H1 (cell line): Measurements from ENCODE around the gene PRRT2. TPM values are rescaled to one million over a fixed set of nuclear protein-coding genes. Genes with fewer than 3 reads are reported as not detected.

ENCODE experiments used
- CTCF ChIA-PET: fragments of 300-600 bp; sonication (Branson Sonifier 250); formaldehyde crosslinking; loops from one replicate; lab custom pipeline; 2021; ENCODE audit not compliant: partially characterized antibody; lab: Charles Lee
- POLR2A ChIA-PET: fragments of 300-600 bp; sonication (Branson Sonifier 250); formaldehyde crosslinking; loops from one replicate; lab custom pipeline; 2021; ENCODE audit warnings: inconsistent platforms; ENCODE audit not compliant: partially characterized antibody; lab: Charles Lee
- DNase-seq, 2 experiments: peaks; one replicate each; pipeline versions ENCODE4 v3.0.0 to v3.0.0-alpha.2; 2010 to 2022; ENCODE audit warnings: low spot score in 2 of 2, low read depth in 1 of 2, mixed read lengths in 1 of 2
- FAIRE-seq: peaks from 2 replicates; lab custom pipeline; 2011; peaks lifted over from hg19 to GRCh38; lab: Jason Lieb, UNC
- H2AFZ ChIP-seq: 2 replicates; pipeline ENCODE4 v1.8.1; 2012; ENCODE audit warnings: low read length, inconsistent platforms
- H2AK5ac ChIP-seq: 2 replicates; pipeline ENCODE4 v1.6.1; 2013; ENCODE audit warnings: low read depth, low read length
- H2BK120ac ChIP-seq: replicated peaks from 2 replicates; pipeline ENCODE3; 2013; ENCODE audit warnings: low read depth, low read length, inconsistent platforms
- H2BK12ac ChIP-seq: 2 replicates; pipeline ENCODE4 v1.6.1; 2013; ENCODE audit warnings: low read depth, low read length
- H2BK15ac ChIP-seq: 2 replicates; pipeline ENCODE4 v1.6.1; 2013; ENCODE audit warnings: low read length
- H2BK20ac ChIP-seq: 2 replicates; pipeline ENCODE4 v1.6.1; 2013; ENCODE audit warnings: low read length
- H2BK5ac ChIP-seq: 2 replicates; pipeline ENCODE4 v1.6.1; 2013; ENCODE audit warnings: low read depth, low read length
- H3K14ac ChIP-seq: 2 replicates; pipeline ENCODE4 v1.6.1; 2013; ENCODE audit warnings: inconsistent platforms; ENCODE audit not compliant: insufficient read length
- H3K18ac ChIP-seq: 2 replicates; pipeline ENCODE4 v1.6.1; 2013; ENCODE audit warnings: low read length; ENCODE audit errors: extremely low read depth
- H3K23ac ChIP-seq: 2 replicates; pipeline ENCODE4 v1.6.1; 2013; ENCODE audit warnings: inconsistent platforms; ENCODE audit not compliant: insufficient read length
- H3K23me2 ChIP-seq: 2 replicates; pipeline ENCODE4 v1.6.1; 2013; ENCODE audit warnings: low read depth, low read length
- H3K27ac ChIP-seq: 2 replicates; pipeline ENCODE4 v1.6.1; 2011; ENCODE audit warnings: low read depth, low read length, inconsistent platforms
- H3K27me3 ChIP-seq, 4 experiments: replicated peaks in 1 of 4; 1 replicate in 1 of 4; 2 replicates in 3 of 4; pipeline versions ENCODE4 v1.6.1 to v1.8.1; 2011 to 2013; ENCODE audit warnings: low read length in 3 of 4, mild to moderate bottlenecking in 3 of 4, inconsistent platforms in 2 of 4, mixed read lengths in 2 of 4, moderate library complexity in 1 of 4; ENCODE audit not compliant: control insufficient read depth in 3 of 4, insufficient read depth in 3 of 4; ENCODE audit errors: extremely low read depth in 1 of 4
- H3K36me3 ChIP-seq, 4 experiments: 2 replicates each; pipeline versions ENCODE4 v1.6.1 to v1.8.1; 2011 to 2013; ENCODE audit warnings: mild to moderate bottlenecking in 4 of 4, low read length in 3 of 4, moderate library complexity in 2 of 4, control low read depth in 1 of 4, inconsistent platforms in 1 of 4; ENCODE audit not compliant: insufficient read depth in 4 of 4, control insufficient read depth in 2 of 4
- H3K4ac ChIP-seq: replicated peaks from 2 replicates; pipeline ENCODE3; 2013; ENCODE audit warnings: low read length, low read depth, mixed read lengths, inconsistent platforms; ENCODE audit not compliant: insufficient read length
- H3K4me1 ChIP-seq, 4 experiments: replicated peaks in 1 of 4; 1 replicate in 1 of 4; 2 replicates in 3 of 4; pipeline versions ENCODE4 v1.6.1 to v1.8.1; 2011 to 2013; ENCODE audit warnings: low read length in 3 of 4, inconsistent platforms in 2 of 4, mixed read lengths in 1 of 4; ENCODE audit not compliant: insufficient read depth in 4 of 4, control insufficient read depth in 3 of 4
- H3K4me2 ChIP-seq, 2 experiments: 2 replicates each; pipeline versions ENCODE4 v1.6.1 to v1.8.1; 2011 to 2013; ENCODE audit warnings: low read depth in 2 of 2, low read length in 2 of 2, control low read depth in 1 of 2, inconsistent platforms in 1 of 2, mild to moderate bottlenecking in 1 of 2; ENCODE audit not compliant: insufficient read depth in 1 of 2
- H3K4me3 ChIP-seq, 4 experiments: fragments of 200-600, 300-600 bp in 1 of 4; sonication (generic), shearing (Covaris generic), sonication (Bioruptor Twin) in 1 of 4; 2 replicates each; pipeline versions ENCODE4 v1.5.1 to v1.8.1; 2011 to 2016; ENCODE audit warnings: low read length in 4 of 4, low read depth in 3 of 4, control low read depth in 2 of 4, inconsistent platforms in 2 of 4, mild to moderate bottlenecking in 2 of 4, mixed read lengths in 1 of 4, moderate library complexity in 1 of 4; ENCODE audit not compliant: insufficient read depth in 2 of 4; ENCODE audit errors: extremely low read depth in 1 of 4
- H3K56ac ChIP-seq: replicated peaks from 2 replicates; pipeline ENCODE3; 2013; ENCODE audit warnings: low read depth, mild to moderate bottlenecking, mixed read lengths, low read length, inconsistent platforms; ENCODE audit not compliant: insufficient read length
- H3K79me1 ChIP-seq: 2 replicates; pipeline ENCODE4 v1.6.1; 2013; ENCODE audit warnings: low read depth, low read length, control low read depth
- H3K79me2 ChIP-seq, 2 experiments: 2 replicates each; pipeline versions ENCODE4 v1.6.1 to v1.8.1; 2012 to 2013; ENCODE audit warnings: low read length in 2 of 2, mild to moderate bottlenecking in 2 of 2, inconsistent platforms in 1 of 2; ENCODE audit not compliant: insufficient read depth in 2 of 2, control insufficient read depth in 1 of 2
- H3K9ac ChIP-seq, 4 experiments: replicated peaks in 1 of 4; 1 replicate in 1 of 4; 2 replicates in 3 of 4; pipeline versions ENCODE4 v1.6.1 to v1.8.1; 2011 to 2013; ENCODE audit warnings: low read depth in 3 of 4, low read length in 3 of 4, control low read depth in 2 of 4, mild to moderate bottlenecking in 2 of 4, moderate library complexity in 2 of 4, inconsistent platforms in 1 of 4; ENCODE audit errors: extremely low read depth in 1 of 4
- H3K9me3 ChIP-seq, 2 experiments: 2 replicates each; pipeline versions ENCODE4 v1.6.1 to v1.8.1; 2012 to 2013; ENCODE audit warnings: mild to moderate bottlenecking in 2 of 2, moderate library complexity in 2 of 2, control low read depth in 1 of 2, inconsistent platforms in 1 of 2, low read depth in 1 of 2, low read length in 1 of 2, mixed read lengths in 1 of 2; ENCODE audit not compliant: insufficient read depth in 2 of 2
- H4K20me1 ChIP-seq, 2 experiments: replicated peaks in 1 of 2; 2 replicates each; pipeline versions ENCODE3 to v1.8.1; 2011 to 2013; ENCODE audit warnings: inconsistent platforms in 2 of 2, low read length in 2 of 2, mild to moderate bottlenecking in 1 of 2; ENCODE audit not compliant: insufficient read depth in 2 of 2, control insufficient read depth in 1 of 2
- H4K5ac ChIP-seq: 2 replicates; pipeline ENCODE4 v1.6.1; 2013; ENCODE audit warnings: low read length, low read depth, mixed read lengths, inconsistent platforms; ENCODE audit not compliant: insufficient read length
- H4K8ac ChIP-seq: 2 replicates; pipeline ENCODE4 v1.8.0; 2013; ENCODE audit warnings: mild to moderate bottlenecking, moderate library complexity, low read length, inconsistent platforms; ENCODE audit not compliant: insufficient read depth; ENCODE audit errors: extremely low read depth
- H4K91ac ChIP-seq: replicated peaks from 2 replicates; pipeline ENCODE3; 2013; ENCODE audit warnings: low read length, mixed read lengths, inconsistent platforms; ENCODE audit not compliant: insufficient read length
- CHD2 ChIP-seq: IDR thresholded peaks from 2 replicates; pipeline ENCODE4 v1.6.1; 2012; ENCODE audit warnings: low read length, improper control_type of control experiment
- CREB1 ChIP-seq: IDR thresholded peaks from 2 replicates; pipeline ENCODE4 v1.6.1; 2012; ENCODE audit warnings: inconsistent platforms
- MAFK ChIP-seq: IDR thresholded peaks from 2 replicates; pipeline ENCODE4 v1.6.1; 2012; ENCODE audit warnings: low read depth, mild to moderate bottlenecking, improper control_type of control experiment, low read length
- RAD21 ChIP-seq, 2 experiments: IDR thresholded peaks in 1 of 2; conservative IDR thresholded peaks in 1 of 2; 2 replicates each; pipeline ENCODE4 v1.6.1; 2011; ENCODE audit warnings: low read depth in 2 of 2, low read length in 2 of 2, improper control_type of control experiment in 1 of 2, inconsistent platforms in 1 of 2, mild to moderate bottlenecking in 1 of 2, moderate library complexity in 1 of 2
- SIN3A ChIP-seq, 2 experiments: IDR thresholded peaks in 1 of 2; conservative IDR thresholded peaks in 1 of 2; 2 replicates each; pipeline ENCODE4 v1.6.1; 2011 to 2012; ENCODE audit warnings: low read length in 2 of 2, improper control_type of control experiment in 1 of 2, low read depth in 1 of 2, mild to moderate bottlenecking in 1 of 2
- SP1 ChIP-seq: IDR thresholded peaks from 2 replicates; pipeline ENCODE4 v1.6.1; 2011; ENCODE audit warnings: low read depth, low read length
- TBP ChIP-seq: IDR thresholded peaks from 2 replicates; pipeline ENCODE4 v1.6.1; 2011; ENCODE audit warnings: low read depth, low read length, improper control_type of control experiment
- YY1 ChIP-seq: IDR thresholded peaks from 2 replicates; pipeline ENCODE4 v1.6.1; 2011; ENCODE audit warnings: low read depth, mild to moderate bottlenecking, low read length
- WGBS, 2 experiments: shearing (Covaris generic) in 1 of 2; methylation state at CpG; one replicate each; pipeline versions ENCODE4 v1.1.6 to v1.1.7; 2013 to 2015; ENCODE audit warnings: low lambda C conversion rate in 2 of 2, mixed read lengths in 2 of 2, inconsistent platforms in 1 of 2, low coverage in 1 of 2, missing lambda C conversion rate in 1 of 2; ENCODE audit not compliant: insufficient replicate concordance in 2 of 2, insufficient coverage in 1 of 2, insufficient read length in 1 of 2; ENCODE audit errors: extremely low coverage in 1 of 2, missing lambda C conversion rate in 1 of 2; 5-methylcytosine and 5-hydroxymethylcytosine counted together
- polyA plus RNA-seq, 7 experiments: library from polyadenylated mRNA; depleted of rRNA in 3 of 7; stranded (reverse) in 5 of 7; unstranded in 2 of 7; fragments of >200 nt in 5 of 7; fragments of 200-250 nt in 2 of 7; gene quantifications; 1 replicate in 5 of 7; 2 replicates in 1 of 7; 4 replicates in 1 of 7; pipeline versions ENCODE4 v1.2.1 to v1.2.3, GENCODE V29; 2011 to 2013; ENCODE audit warnings: missing spikeins in 2 of 7, mixed read lengths in 2 of 7
- total RNA-seq: library from RNA; stranded (reverse); fragmentation: NEBNext Ultra II Directional; extraction: Animal tissue kit (Norgen Biotek cat#: 25700); gene quantifications from 2 replicates; pipeline ENCODE4 v1.2.1, GENCODE V29; 2021
- TF ChIP-seq, protein P1 (sequence below), 3 experiments: IDR thresholded peaks; 1 replicate in 2 of 3; 2 replicates in 1 of 3; pipeline versions ENCODE4 v1.5.1 to v1.6.1; 2011; ENCODE audit warnings: low read length in 3 of 3, mild to moderate bottlenecking in 3 of 3, inconsistent platforms in 2 of 3, low read depth in 1 of 3, moderate library complexity in 1 of 3; ENCODE audit not compliant: insufficient read depth in 1 of 3; ENCODE audit errors: control extremely low read depth in 1 of 3

The PRRT2 gene
- total and polyA plus RNA-seq, 2 of the 8 experiments (the other 6 are each of a cell fraction or from before 2014, with no cell fraction given): 12.8 to 32.6 TPM

DNA sequence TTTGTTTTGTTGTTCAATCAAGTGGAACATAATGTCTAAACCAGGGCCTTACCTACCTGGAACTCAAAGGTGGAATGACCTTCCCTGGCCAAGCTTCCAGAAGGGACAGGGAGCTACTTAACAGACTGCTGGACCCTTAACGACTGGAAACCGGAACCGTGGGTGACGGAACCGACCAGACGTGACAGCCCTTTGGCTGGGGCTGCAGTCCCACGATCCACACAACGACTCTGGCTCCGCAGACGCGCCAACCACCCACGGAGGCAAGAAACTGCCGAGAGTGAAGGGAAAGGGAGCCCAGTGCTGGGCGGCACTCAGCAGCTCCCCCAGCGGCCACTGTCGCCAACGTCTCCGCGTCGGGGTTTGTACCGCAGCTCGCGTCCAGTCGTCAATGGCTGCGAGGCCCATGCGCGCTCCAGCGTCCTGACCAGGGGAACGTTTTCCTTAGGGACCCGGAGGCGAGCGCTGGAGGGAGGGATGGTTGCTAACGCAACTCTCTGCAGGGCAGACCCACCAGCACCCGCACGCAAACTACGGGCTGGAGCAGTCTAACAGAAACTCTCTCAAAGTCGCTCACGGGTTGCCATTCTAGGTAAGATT lies 27.0 kb upstream of the PRRT2 start:
- peak overlapping the region; percentile 87 for H4K8ac ChIP-seq
- H3K79me1 ChIP-seq: no peaks in the 10 kb centered on the region
- H3K4me1 ChIP-seq: peaks cover 0 to 8% (median 2%) of the 10 kb centered on the region in 4 experiments; a peak in 4 of 7 replicates
- WGBS, 2 experiments: 4% methylated on average over 38 of the region's 38 CpGs; no CpG with 5 or more reads in 1 of the 2 experiments
- H2BK120ac ChIP-seq: peak overlapping the region; percentile 94
- peak overlapping the region; percentile 52; the same call in 1 of the 2 replicates for H2BK5ac ChIP-seq
- no peak for FAIRE-seq
- peaks cover 6% of the 10 kb centered on the region for H3K23me2 ChIP-seq
- peak overlapping the region; percentile 71; the same call in 1 of the 2 replicates for H3K18ac ChIP-seq
- H4K91ac ChIP-seq: peak overlapping the region; percentile 91
- CTCF ChIA-PET: interaction anchor here (0.7 to 4.3 kb wide), 31 partner anchors 9 to 255 kb away, joined by 3 to 29 read pairs (median 4); no protein-coding TSS in a partner anchor
- no peak overlapping the region for H2AK5ac ChIP-seq
- peak overlapping the region; percentile 28 to 70 for H3K4me2 ChIP-seq
- H3K56ac ChIP-seq: no peak overlapping the region
- H3K23ac ChIP-seq: no peak overlapping the region
- peak; percentile 70 to 95 for DNase-seq
- H2BK20ac ChIP-seq: 0 out of 2 replicates have a peak overlapping the region, but pooled peaks have one; percentile 40
- H4K5ac ChIP-seq: peak overlapping the region; percentile 61
- H2BK12ac ChIP-seq: peak overlapping the region; percentile 86
- POLR2A ChIA-PET: interaction anchor here (0.5 to 2.8 kb wide), 19 partner anchors 11 to 280 kb away, joined by 3 to 10 read pairs (median 5); partner anchors contain the start of genes ALDOA and MAZ
- H3K27me3 ChIP-seq: peaks cover 0 to under 1% (median 0%) of the 10 kb centered on the region in 4 experiments; a peak in 2 of 7 replicates
- H2AFZ ChIP-seq: peak overlapping the region; percentile 100
- peak overlapping the region; percentile 7 for H3K4ac ChIP-seq
- H3K27ac ChIP-seq: no peak overlapping the region
- H3K9me3 ChIP-seq: no peaks in the 10 kb centered on the region
- H3K4me3 ChIP-seq: peak overlapping the region; percentile 4 to 50 (median 33); a peak in 6 of 8 replicates
- H3K79me2 ChIP-seq: no peaks in the 10 kb centered on the region
- no peaks in the 10 kb centered on the region for H3K36me3 ChIP-seq
- H2BK15ac ChIP-seq: 0 out of 2 replicates have a peak overlapping the region, but pooled peaks have one; percentile 72
- H4K20me1 ChIP-seq: no peaks in the 10 kb centered on the region
- H3K14ac ChIP-seq: no peak overlapping the region
- H3K9ac ChIP-seq: 0 out of 7 replicates have a peak overlapping the region, but pooled peaks of 1 of the 4 experiments have one; percentile 2
- TF ChIP-seq, protein P1, sequence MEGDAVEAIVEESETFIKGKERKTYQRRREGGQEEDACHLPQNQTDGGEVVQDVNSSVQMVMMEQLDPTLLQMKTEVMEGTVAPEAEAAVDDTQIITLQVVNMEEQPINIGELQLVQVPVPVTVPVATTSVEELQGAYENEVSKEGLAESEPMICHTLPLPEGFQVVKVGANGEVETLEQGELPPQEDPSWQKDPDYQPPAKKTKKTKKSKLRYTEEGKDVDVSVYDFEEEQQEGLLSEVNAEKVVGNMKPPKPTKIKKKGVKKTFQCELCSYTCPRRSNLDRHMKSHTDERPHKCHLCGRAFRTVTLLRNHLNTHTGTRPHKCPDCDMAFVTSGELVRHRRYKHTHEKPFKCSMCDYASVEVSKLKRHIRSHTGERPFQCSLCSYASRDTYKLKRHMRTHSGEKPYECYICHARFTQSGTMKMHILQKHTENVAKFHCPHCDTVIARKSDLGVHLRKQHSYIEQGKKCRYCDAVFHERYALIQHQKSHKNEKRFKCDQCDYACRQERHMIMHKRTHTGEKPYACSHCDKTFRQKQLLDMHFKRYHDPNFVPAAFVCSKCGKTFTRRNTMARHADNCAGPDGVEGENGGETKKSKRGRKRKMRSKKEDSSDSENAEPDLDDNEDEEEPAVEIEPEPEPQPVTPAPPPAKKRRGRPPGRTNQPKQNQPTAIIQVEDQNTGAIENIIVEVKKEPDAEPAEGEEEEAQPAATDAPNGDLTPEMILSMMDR (IDR thresholded peaks at IDR 0.05; ENCODE audit: control extremely low read depth in 1 of 3, insufficient read depth in 1 of 3, low read depth in 1 of 3, low read length in 3 of 3): peak; percentile 85 to 98 (median 97)
- TF ChIP-seq MAFK (no peak), RAD21 (IDR thresholded peaks at IDR 0.05 in 1 of 2, conservative IDR thresholded peaks at IDR 0.05 in 1 of 2; ENCODE audit: low read depth in 2 of 2, low read length in 2 of 2) (peak; percentile 54 to 68), YY1 (peak; percentile 91), CHD2 (0 out of 2 replicates have a peak, but pooled peaks have one; percentile 18), SP1 (no peak), TBP (peak; percentile 71; the same call in 1 of the 2 replicates), SIN3A (conservative IDR thresholded peaks at IDR 0.05 in 1 of 2, IDR thresholded peaks at IDR 0.05 in 1 of 2; ENCODE audit: low read depth in 1 of 2, low read length in 2 of 2) (peak in 1 of 2 experiments; percentile 81; a peak in 2 of 4 replicates), CREB1 (peak; percentile 85)
